Stimulated activated CD4-positive, alpha-beta T cell treated with anti-CD3 and anti-CD28 coated beads, Interleukin-15, amount 100 ng/mL, for 48 hours (primary cell): Measurements from ENCODE around the gene TESK2.
"Not testable (repeated sequence)": the region's sequence is repeated elsewhere in the genome, so short reads cannot be mapped to it uniquely, and the experiment has no call there.

ENCODE experiments used
- DNase-seq, 2 donors: peaks; one replicate each; pipeline ENCODE4 v3.0.0-alpha.2; 2020; ENCODE audit warnings: low read depth in 2 of 2

Gene TESK2

DNA sequence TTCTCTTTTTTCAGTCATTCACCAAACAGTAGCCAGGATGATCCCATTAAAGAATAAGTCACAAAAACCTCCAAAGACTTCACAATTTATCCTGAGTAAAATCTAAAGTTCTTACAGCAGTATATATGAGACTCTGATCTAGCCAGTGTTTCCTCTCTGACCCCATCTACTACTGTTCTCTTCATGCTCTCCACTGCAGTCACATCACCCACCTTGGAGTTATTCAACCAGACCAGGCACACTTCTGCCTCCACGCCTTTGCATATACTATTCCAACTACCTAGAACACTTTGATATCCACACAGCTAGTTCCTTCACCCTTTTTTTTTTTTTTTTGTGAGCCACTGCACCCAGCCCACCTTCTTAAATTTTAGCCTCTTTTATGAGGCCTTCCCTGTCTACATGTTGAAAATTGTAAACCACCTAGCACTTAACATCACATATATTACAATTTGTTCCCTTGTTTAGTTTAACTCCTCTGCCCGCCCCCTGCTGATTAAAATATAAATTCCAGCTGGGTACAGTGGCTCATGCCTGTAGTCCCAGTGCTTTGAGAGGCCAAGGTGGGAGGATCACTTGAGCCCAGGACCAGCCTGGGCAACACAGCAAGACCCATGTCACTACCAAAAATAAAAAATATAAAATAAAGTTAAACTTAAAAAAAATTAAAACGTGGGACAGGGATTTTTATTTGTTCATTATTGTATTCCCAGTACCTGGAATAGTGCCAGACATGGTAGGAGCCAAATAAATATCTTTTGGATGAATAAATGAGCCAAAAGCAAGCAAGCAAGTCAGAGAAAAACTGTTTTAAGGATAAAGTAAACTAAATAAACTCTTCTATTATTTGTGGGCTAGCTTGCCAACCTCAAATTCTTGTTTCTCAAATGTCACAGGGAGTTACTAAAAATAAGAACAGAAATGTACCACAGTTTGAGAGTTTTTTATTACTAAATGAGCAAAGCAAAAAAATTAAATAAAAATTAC lies 115.6 kb downstream of the TESK2 start:
- no peak for DNase-seq

- no peak for DNase-seq
Observed at GRCh38 chr1:45373573-45373972, 117.4 kb downstream of the TESK2 start.

GRCh38 chr1:45370575-45370974 lies 120.4 kb downstream of the TESK2 start:
- DNase-seq: no peak

DNA sequence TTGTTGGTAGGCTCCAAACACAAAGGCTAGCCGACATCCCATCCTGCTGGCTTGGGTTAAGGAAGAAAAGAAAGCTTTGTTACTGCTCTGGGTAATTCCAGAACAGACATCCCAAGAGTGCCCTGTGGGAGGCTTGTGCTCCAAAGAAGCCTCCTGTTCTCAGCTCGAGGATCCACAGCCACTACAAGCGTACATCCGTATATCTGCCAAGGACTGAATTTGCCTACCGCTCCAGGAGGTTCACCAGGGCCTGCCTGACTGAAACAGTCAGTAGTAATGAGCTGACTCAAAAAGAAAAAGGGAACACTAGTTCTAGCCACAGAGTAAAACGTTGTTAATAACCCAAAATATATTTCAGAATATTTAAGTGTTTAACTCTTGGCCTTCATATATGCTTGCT lies 125.9 kb downstream of the TESK2 start:
- DNase-seq: no peak

DNA sequence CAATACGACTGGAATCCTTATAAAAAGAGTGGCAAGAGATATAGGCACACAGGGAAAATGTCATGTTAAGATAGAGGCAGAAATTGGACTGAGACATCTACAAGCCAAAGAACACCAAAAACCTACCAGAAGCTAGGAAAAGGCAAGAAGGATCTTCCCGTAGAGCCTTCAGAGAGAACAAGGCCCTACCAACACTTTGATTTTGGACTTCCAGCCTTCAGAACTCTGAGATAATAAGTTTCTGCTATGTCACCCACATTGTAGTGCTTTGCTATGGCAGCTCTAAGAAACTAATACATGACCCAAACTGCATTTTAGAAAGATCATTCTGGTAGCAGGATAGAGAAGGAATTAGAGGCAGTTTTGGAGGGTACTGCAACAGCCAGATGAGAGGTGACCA lies 126.7 kb downstream of the TESK2 start:
- no peak for DNase-seq

DNA sequence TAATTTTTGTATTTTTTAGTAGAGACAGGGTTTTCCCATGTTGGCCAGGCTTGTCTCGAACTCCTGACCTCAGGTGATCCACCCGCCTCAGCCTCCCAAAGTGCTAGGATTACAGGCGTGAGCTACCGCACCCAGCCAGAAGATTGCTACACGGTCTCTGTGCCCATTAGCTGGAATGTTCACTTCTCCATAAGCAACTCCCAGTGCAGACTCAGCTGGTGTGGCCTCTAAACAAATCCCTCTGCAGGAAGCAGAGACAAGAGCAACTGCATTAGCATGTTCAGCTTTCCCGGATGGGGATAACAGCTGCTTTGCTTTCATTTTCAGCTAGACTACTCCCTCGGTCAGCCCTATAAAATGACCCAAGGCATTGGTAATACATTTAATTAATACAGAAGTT lies 130.0 kb downstream of the TESK2 start:
- DNase-seq: not testable (repeated sequence)

DNA sequence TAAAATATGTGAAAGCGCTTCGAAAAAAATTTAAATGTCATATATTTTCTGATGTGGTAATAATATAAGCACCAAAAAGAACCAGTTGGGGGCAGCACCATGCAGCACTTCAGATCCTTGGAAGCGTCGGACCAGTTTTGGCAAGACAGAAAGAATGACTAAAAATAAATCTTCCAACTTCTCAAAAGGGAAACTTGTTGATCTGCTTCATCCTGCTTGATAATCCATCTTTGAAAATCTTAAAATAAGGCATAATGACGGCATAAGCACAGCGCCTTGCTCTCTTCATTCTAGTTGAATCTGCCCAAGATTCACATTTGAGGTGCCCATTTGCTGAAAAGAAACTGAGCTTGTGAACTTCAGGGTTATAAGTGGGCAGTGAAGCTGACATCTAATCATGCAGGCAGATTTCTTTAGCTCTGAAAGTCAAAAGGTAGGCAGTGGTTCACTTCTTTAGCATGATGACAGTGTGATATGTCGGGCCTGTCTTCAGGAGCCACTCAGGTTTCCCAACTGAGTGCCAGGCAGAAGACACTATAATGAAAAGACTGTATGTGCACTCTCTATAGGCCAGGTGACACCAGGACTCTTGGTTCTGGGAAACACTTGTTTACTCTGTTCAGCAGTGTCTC lies 131.0 kb downstream of the TESK2 start:
- peak in 1 of 2 donors; percentile 45 for DNase-seq

- no peak for DNase-seq
Observed at GRCh38 chr1:45356186-45356585, 134.8 kb downstream of the TESK2 start.

DNA sequence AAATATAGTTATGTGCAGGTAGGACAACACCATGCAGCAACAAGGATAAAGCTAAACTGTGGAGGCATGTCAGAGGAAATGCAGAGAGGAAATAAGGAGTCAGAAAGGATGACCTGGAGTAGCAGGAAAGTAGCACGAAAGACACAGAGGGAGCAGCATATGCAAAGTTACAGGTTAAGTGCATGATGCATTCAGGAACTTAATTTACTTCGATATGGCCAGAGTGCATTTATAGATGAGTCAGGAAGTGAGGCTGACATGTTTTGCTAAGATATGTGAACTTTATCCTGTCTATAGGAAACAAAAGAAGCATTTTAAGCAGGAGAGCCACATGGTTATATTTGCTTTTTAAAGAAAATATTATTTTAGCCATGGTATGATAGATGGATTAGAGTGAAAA lies 135.3 kb downstream of the TESK2 start:
- no peak for DNase-seq

DNA sequence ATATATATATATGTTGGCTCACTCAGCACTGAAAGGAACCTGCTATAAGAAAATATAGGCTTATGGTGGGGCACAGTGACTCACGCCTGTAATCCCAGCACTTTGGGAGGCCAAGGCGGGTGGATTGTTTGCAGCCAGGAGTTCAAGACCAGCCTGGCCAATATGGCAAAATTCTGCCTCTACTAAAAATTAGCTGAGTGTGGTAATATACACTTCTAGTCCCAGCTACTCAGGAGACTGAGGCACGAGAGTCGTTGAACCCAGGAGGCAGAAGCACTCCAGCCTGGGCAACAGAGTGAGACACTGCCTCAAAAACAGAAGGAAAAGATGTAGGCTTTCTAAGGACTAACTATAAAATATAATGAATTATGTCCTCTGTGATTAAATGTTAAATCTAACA lies 136.1 kb downstream of the TESK2 start:
- DNase-seq: no peak

GRCh38 chr1:45353685-45354084 lies 137.3 kb downstream of the TESK2 start:
- no peak for DNase-seq

- DNase-seq: no peak
Observed at GRCh38 chr1:45351508-45351907, 139.5 kb downstream of the TESK2 start.

GRCh38 chr1:45348966-45349677 lies 141.8 kb downstream of the TESK2 start:
- DNase-seq: no peak

GRCh38 chr1:45348609-45348965 lies 142.4 kb downstream of the TESK2 start:
- no peak for DNase-seq

GRCh38 chr1:45348020-45348419 lies 142.9 kb downstream of the TESK2 start:
- DNase-seq: no peak

DNA sequence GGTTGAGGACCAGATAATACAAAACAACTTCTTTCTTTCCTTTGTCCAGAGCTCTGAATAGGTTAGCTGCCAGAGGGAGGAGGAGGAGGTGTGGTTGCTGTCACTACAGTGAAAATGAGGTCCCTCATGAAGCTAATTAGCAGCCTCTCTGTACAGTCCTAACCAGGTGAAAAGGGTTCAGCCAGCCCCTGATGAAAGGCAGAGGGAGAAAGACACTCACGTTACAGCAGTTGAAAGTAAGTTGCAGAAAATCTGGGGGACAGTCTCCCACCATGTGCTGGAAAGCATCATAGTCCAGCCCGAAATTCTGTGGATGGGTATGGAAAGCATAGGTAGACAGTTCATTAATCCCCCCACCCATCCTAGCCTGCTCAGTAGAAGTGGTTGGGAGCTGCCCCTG lies 144.5 kb downstream of the TESK2 start:
- DNase-seq: no peak

GRCh38 chr1:45345014-45345413 lies 145.9 kb downstream of the TESK2 start:
- no peak for DNase-seq

DNA sequence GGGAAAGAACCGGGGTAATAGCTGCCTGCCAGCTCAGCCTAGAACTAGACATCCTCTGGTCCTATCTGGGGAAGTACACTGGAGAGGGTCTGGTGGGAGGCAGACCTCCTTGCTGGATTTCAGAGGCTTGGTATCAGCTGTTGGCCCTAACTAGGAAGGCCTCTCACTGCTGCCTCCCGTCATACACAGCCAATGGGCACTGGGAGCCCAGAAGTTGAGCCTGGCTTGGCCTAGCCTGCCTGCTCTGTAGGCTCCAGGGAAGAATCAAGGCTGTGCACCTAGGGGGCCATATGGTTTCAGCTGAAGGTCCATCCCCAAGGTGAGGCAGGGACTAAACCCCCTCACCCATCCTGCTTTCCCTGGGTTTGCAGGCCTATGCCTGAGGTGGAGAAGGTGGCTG lies 146.5 kb downstream of the TESK2 start:
- DNase-seq: no peak

GRCh38 chr1:45340816-45341466 lies 150.0 kb downstream of the TESK2 start:
- DNase-seq: no peak

DNA sequence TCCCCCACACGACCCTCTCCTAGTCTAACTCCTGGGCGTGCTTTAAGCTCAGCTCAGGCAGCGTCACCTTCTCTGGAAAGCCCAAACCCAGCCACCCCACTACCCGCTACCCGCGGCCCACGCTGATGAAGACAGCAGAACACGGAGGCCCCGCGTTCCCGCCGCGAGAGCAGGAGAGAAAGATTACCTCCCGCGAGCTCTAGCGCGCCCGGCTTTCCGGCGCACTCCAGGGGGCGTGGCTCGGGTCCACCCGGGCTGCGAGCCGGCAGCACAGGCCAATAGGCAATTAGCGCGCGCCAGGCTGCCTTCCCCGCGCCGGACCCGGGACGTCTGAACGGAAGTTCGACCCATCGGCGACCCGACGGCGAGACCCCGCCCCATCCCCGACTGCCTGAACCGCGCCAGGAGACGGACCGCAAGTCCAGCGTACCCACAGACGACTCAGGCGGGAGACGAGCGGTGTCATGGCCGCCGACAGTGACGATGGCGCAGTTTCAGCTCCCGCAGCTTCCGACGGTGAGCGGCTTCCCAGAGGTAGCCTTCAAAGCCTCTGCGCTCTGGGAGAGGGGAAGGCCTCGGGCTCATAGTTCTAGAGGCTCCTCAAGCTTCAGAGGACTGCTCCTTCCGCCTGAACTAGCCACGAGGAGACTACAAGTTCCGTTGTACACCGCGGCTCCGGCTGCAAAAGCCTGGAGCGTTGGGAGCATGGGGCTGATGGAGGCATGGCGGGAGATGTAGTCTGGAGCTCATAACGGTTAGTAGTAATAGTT lies 151.0 kb downstream of the TESK2 start, which contains the start of the genes MUTYH and TOE1:
Gene MUTYH (minus strand): TSS at position 652 of the 770 bp plus-strand sequence. CDS start 5,935 bp downstream, outside the sequence.
Gene TOE1 (plus strand): TSS at position 382 of the 770 bp plus-strand sequence. CDS start 83 bp downstream, at position 465.
- peak; percentile 95 to 97 for DNase-seq
